PC-9 (cell line): ENCODE results near the gene KLF13.

Experiments
- EZH2 ChIP-seq: fragments of 200-600 bp; sonication (generic); IDR thresholded peaks from 2 replicates; pipeline ENCODE4 v1.8.0; 2017; ENCODE audit warnings: antibody characterized with exemption, low read depth
- TF ChIP-seq, protein P1 (sequence below): fragments of 200-600 bp; sonication (generic); conservative IDR thresholded peaks from 2 replicates; pipeline ENCODE4 v1.6.1; 2017; ENCODE audit warnings: mixed run types, antibody characterized with exemption, mild to moderate bottlenecking, moderate library complexity

DNA sequence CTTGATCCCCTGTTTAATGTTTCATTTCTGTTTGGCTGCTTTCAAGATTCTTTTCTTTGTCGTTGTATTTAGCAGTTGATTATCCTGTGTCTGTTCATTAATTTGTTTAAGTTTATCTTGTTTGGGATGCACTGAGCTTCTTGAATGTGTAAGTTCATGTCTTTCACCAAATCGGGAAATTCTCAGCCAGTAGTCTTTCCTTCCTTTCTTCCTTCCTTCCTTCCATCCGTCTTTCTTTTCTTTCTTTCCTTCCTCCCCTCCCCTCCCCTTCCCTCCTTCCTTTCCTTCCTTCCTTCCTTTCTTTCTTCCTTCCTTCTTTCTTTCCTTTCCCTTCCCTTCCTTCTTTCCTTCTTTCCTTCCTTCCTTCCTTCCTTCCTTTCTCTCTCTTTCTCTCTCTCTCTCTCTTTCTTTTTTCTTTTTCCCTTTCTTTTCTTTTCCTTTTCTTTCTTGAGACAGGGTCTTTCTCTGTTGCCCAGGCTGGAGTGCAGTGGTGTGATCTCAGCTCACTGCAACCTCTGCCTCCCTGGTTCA is 35.5 kb upstream of the KLF13 start:
- no peak for TF ChIP-seq EZH2
- TF ChIP-seq, protein P1, sequence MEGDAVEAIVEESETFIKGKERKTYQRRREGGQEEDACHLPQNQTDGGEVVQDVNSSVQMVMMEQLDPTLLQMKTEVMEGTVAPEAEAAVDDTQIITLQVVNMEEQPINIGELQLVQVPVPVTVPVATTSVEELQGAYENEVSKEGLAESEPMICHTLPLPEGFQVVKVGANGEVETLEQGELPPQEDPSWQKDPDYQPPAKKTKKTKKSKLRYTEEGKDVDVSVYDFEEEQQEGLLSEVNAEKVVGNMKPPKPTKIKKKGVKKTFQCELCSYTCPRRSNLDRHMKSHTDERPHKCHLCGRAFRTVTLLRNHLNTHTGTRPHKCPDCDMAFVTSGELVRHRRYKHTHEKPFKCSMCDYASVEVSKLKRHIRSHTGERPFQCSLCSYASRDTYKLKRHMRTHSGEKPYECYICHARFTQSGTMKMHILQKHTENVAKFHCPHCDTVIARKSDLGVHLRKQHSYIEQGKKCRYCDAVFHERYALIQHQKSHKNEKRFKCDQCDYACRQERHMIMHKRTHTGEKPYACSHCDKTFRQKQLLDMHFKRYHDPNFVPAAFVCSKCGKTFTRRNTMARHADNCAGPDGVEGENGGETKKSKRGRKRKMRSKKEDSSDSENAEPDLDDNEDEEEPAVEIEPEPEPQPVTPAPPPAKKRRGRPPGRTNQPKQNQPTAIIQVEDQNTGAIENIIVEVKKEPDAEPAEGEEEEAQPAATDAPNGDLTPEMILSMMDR: no peak
